ENCODE results near the gene ECE2.

- TF ChIP-seq CTCF (conservative IDR thresholded peaks at IDR 0.05; ENCODE audit: low read depth, low read length): no peak
- TF ChIP-seq EZH2 (IDR thresholded peaks at IDR 0.05; ENCODE audit: borderline replicate concordance, low read depth, low read length, poor library complexity, severe bottlenecking): no peak
Observed at GRCh38 chr3:184241141-184241446, 34.7 kb upstream of the ECE2 start.

Measured in A673 (cell line).